DOHH2 (cell line): ENCODE results near the gene MFN1.

Experiments
- CTCF ChIP-seq: fragments of 200-600 bp; sonication (generic); IDR thresholded peaks from one replicate; pipeline ENCODE4 v1.5.1; 2014; ENCODE audit warnings: antibody characterized with exemption, mild to moderate bottlenecking, low read depth, low read length; ENCODE audit not compliant: poor library complexity, severe bottlenecking
- EZH2phosphoT487 ChIP-seq: fragments of 200-600 bp; sonication (generic); IDR thresholded peaks from 2 replicates; pipeline ENCODE4 v1.6.1; 2017; ENCODE audit warnings: borderline replicate concordance, mild to moderate bottlenecking, antibody characterized with exemption, low read length, moderate library complexity, mixed read lengths

- TF ChIP-seq CTCF = no peak
- TF ChIP-seq EZH2phosphoT487 = no peak
Observed at GRCh38 chr3:179309225-179310078, 38.1 kb upstream of the MFN1 start.
